HG03457 (cell line): ENCODE data around the gene CFAP299.
"Not testable (repeated sequence)": the region's sequence is repeated elsewhere in the genome, so short reads cannot be mapped to it uniquely, and the experiment has no call there.

Source experiments
- ATAC-seq: cut with Tn5 transposase; IDR thresholded peaks from one replicate; pipeline ENCODE4 v1.9.1; 2021; ENCODE audit warnings: moderate number of reproducible peaks; ENCODE audit not compliant: unreplicated experiment

The CFAP299 gene

DNA sequence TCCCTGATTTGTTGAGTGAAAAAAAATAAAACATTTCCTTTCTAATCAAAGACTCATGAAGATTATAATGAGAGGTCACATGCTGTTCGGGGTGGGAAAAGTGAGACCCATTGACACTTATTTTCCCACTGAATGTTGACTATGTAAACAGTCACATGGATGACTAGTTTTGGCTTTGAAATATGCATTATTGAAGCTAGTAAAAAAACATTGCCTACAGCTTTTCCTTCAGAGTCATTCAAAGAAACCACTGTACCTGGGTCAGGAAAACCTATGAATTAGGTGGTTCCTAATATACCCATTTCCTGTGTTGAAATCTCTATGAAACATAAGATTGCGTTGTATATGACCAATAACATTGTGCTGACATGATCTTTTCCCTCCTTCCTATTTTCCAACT lies 251.2 kb downstream of the CFAP299 start:
- ATAC-seq, result no peak

DNA sequence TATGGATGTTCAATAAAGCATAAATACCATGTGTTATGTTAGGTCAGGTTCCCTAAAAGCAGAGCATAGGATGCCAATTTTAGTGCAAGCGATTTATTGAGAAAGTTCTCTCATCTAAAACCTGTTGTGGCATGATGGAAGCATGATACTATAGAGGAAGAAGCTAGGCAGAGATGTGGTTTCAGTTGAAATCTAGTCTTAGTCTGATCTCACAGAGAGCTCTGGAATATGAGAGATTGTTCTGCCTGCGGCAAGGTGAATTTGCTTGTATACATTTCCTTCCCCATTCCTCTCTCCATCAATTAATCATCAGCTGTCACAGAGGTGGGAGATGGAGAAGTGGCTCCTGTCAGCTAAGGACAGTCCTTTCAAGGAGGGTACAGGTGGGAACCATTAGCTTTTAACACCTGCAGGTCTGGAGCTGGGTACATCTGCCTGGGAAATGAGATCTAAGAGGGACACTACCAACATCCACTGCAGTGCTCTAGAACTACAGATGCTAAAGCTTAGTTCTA lies 252.4 kb downstream of the CFAP299 start:
- no peak for ATAC-seq

DNA sequence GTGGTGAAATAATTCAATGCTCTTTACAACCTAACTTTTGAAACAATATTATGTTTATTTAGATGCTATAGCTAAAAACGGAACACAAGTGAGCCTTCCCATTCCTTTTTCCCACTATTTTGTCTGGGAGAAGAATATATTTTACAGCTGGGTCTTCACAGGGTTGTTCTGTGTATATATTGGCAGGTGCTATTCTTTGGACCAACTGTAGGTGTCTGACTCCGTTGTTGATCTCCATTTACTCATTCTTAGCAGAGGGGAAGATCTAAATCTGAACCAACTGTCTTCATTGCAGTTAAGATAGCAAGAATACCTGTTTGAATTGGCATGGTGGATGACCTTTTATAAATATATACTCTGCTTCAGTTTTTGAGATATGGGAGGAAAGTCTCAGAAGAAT lies 257.4 kb downstream of the CFAP299 start:
- no peak for ATAC-seq

DNA sequence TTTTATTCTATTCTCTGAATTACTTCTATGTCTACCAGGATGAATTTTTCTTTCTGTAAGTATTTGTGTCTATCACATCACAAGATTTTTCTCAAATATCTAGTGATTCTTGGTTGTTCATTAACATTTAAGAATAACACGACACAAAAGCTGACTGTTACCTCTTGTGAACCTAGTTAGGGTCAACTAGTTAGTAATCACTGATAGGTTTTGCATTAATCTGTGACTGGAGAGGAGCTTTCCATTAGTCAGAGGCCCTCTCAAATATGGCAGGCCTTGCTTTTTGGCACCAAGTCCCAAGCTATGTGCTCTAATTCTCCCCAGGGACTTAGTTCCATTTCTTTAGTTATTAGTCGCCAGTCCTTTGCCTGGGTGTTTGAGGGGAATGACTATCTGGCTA lies 259.2 kb downstream of the CFAP299 start:
- no peak for ATAC-seq

DNA sequence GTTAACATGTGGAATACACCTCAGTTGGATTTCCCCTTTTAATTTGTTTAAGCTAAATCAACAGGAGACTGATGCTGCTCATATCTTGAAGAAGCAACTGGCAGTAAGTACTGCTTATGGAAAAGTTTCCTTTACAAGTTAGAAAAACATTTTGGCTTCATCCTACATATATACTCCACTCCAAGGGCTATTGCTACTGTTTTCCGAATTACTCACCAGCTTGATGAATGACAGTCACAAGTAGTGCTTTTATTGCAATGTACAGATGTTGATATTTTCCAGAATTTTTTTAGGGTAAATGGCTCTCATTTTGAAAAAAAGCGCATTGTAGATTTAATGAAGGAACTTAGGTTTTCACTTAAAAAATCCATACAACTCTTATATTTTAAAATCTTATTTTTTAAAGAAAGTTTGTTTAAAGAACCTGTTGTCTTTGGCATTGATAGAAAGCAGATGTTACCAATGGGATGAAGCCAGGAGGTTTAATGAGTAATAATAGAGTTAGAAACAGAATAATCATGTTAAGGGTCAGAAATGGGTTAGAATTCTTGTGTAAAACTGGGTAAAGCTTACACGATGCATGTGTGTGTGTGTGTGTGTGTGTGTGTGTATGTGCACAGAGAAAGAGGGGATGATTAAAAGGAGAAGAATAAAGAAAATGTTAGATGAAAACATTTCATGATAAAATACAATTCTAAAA lies 272.9 kb downstream of the CFAP299 start:
- ATAC-seq, result no peak

DNA sequence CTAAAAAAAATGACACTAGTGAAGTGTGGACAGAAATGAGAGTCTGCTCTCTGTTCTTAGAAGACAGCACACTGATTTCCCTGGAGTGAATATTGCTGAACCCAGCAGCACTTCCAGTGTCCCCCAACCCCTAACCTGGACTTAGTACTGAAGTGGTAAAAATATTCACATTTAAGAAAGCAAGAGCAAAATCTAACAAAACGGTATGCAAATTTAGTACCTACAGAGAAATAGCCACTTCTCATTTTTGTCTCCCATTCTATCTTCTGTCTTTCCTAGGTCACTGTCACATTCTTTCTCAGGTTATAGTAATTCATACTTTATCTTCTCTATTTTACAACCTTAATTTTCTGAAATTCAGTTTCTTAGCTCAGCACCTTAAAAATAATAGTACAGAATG lies 274.7 kb downstream of the CFAP299 start:
- no peak for ATAC-seq

DNA sequence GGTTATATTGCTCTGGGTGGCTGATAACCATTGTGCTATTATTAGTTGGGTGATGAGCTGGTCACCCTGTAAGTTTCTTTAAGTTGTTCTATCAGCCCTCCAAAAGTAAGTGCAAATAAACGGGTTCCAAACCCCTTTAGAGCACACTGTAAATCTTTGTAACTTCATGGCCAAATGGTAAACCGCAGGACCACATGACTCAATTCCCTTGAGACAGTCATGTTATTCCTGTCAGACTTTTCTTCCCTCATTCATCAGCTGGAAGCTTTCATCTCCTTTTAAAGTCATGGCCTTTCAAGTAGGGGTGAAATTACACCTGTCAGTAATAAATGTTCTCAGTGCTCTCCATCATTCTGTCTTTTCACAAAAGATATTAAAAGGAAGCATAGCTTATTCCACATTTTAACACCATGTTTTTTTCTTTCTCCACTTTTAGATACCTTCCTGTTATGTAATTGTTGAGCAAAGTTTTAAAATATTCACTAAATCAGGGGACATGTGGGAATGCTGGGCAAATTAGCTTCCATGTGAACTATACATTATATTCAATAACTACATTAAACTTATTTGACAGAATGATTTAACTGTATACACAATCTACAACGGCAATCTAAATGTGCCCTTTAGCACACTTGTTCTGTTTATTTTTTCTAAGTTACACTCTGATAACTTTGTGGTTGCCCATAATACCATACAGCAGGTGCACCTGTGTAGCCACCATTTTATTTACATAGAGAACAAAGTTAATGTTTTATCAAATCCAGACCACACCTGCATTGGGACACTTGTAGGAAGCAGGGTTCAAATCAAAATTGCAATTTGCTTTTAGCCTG lies 275.5 kb downstream of the CFAP299 start:
- peak; percentile 87 for ATAC-seq

DNA sequence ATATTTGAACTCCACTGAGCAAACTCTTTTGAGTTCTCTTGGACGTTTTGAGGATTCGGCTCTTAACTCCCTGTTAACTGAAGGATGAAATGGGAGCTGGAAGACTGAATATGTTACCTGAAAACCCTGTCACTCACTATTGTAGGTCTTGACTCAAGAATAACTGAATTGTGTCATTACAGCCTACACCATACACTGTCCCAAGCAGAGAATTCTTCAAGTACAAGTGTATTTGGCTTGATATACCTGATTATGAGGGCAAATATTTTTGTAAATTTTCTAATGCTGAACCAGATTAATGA lies 276.1 kb downstream of the CFAP299 start:
- ATAC-seq, result peak; percentile 2

DNA sequence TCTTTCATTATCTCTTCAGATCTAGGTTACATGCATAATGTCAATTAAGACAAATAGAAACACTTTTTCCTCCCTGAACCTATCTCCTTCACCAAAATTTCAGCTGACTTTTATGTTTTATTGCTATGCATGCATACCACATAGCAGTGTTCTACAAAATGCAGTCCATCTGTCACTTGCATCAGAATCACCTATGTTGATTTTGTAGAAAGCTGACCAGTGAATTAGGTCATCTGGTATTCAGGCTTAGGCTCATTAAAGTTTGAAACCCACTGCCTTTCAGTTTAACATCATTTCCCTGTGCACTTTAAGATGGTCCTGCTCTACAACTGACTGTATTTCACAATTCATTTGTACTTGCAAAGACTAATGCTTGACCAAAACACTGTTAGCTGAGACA lies 277.9 kb downstream of the CFAP299 start:
- ATAC-seq, result no peak

DNA sequence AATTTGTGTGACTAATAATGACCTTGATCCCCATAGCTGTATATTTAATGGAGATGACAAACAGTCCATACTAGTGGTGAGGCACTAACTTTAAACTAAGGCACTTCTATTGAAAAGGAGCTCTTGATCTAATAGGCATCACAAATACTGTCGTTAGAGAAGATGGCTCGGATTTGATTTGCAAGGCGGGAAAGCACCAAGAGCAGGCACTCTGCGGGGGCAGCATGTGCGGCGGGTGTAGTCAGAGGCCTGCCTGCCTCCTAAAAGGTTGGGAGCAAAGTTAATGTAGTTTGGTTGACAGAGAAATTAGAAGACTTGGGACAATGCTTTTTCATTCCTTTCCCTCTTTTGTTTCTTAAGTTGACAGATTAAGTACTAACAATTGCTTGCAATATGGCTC lies 278.8 kb downstream of the CFAP299 start:
- ATAC-seq, result no peak

DNA sequence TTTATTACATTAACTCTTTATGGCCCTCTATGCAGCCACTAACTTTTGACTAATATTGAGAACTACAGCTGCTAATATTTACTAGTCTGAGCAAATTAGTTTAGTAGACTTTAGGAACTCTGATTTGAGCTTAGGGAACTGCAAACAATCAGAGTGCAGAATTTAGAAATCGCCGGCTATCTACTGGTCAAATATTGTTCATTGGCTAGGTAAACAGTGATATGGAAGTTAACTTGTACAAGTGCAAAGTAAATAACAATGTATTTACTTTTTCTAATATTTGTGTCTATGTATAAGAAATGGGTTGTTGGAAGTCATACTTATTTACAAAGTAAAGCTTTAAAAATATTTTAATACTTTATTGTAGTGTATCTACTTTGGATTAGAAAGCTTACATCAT lies 279.6 kb downstream of the CFAP299 start:
- ATAC-seq, result no peak

DNA sequence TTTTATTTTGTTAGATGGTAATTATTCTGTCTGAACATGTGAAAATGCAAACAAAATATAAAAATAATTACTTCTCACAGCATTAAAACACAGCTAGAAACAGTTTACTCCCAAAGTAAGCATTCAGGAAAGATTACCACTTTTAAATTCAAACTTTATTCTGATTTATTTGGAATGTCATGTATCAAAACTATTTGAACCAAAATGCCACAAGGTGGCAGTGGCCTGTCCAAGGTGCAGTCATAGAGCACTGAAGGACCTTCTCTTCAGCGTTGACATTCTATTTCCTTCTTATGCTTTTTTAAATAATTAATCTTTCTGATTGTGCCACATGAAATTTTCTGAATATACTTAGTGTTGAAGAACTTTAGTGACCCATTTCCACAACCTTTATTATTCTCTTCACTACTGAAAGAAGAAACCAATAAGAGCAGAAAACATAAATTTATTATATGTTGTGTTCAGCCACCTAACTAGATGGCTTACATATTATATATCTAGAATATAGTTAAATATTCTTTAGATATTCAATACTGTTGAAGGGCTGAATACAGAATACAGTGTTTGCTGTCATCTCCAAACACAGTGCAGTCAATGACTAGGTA lies 283.6 kb downstream of the CFAP299 start:
- no peak for ATAC-seq

DNA sequence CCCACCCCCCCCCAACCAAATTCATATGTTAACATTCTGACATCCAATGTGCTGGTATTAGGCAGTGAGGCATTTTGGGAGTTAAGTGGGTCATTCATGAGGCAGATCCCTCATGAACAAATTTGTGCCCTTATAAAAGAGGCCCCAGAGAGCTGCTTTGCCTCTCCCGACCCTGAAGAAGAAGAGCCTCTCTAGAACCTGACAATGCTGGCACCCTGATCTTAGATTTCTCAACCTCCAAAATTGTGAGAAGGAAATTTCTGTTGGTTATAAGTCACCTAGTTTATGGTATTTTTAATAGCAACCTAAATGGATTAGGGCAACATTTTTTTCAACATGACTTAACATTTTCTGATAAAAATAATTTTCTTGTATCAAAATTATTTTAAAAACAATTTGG lies 296.3 kb downstream of the CFAP299 start:
- ATAC-seq, result no peak

DNA sequence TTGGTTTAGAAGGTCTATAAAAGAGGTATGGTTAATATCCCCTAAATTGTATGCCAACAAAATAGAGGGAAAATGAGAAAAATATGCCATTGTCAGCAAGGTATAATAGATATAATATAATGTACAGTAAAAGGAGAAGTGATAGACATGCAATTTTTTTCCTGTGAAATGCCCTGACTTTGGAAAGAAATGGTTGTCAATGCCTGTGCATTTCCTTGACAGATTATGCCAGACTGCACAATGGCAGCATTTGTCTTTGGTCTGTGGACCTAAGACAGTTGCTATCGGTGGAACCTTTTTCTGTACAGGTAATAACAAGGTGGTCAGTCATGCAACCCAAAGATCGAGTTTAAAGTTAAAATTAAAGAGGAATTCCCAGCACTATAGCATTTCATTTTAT lies 301.7 kb downstream of the CFAP299 start:
- no peak for ATAC-seq

DNA sequence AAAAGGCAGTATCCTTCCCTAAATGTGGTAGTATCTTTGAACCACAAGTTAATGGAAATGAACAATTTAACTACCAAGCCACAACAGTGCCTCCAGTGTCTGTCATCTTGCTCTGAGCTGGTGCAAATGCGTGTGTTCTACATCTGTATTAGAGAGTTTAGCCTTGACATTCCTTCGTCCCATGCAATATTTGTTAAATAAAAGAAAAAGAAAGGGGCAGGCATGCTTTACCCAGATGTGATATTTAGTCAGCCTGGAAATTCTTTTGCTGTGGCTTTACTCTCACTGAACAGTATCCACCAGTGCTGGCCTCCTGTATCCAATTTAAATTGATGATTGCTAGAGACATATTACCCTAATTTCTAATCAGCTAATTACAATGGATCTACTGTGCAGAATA lies 310.5 kb downstream of the CFAP299 start:
- ATAC-seq, result no peak

DNA sequence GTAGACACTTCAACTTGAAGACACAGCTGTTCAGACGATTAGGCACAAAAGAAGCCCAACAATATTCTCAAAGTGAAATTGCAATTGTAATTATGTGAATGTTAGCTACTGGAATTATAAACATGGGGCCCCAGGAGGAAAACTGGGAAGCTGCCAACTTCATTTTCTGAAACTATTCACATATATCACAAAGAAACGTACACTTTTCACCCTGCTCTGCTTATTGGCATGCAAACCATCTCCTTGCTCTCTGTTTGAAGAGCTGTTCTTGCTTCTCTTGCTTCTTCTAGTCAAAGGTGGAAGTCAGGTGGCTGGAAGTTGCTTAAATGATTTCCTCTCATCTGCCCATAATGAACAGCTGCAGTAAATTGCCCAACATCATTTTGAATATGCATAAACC lies 320.1 kb downstream of the CFAP299 start:
- no peak for ATAC-seq

DNA sequence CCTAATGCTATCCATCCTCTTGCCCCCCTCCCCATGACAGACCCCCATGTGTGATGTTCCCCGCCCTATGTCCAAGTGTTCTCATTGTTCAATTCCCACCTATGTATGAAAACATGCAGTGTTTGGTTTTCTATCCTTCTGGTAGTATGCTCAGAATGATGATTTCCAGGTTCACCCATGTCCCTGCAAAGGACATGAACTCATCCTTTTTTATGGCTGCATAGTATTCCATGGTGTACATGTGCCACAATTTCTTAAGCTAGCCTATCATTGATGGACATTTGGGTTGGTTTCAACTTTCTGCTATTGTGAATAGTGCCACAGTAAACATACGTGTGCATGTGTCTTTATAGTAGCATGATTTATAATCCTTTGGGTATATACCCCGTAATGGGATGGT lies 334.6 kb downstream of the CFAP299 start:
- not testable (repeated sequence) for ATAC-seq

DNA sequence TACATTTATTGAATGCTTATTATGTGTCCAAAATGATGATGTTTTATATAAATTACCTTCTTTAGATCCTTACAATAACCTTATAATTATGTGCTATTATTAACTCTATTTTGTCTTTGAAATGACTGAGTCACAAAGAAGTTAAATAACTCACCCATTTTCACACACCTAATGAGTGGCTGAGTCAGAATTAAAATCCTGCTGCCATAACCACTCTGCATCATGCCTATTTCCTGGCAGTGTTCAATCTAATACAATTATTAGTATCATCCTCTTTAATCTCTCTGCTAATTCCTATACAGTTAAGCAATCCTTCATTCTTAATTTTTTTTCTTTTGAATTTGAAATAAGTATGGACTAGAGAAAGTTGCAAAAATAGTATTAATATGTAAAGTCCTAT lies 342.9 kb downstream of the CFAP299 start:
- no peak for ATAC-seq

DNA sequence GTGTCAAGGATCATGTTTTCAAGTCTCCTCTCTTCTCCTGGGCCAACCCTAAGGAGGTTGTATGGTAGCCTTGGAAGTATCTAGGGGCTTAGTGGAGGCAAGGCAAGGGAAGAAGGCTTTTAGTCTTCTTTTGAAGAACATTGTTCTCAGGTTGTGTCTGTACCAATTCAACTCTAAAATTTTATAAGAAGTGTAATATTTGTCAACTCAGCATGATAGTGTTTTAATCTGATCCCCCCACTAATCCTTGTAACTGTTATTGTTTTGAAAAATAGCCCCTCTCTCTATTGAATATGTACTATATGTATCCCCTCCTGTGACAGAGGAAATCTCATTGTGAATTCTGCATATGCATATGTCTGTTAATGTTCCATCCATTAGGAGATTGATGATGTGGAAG lies 345.4 kb downstream of the CFAP299 start:
- ATAC-seq, result no peak

DNA sequence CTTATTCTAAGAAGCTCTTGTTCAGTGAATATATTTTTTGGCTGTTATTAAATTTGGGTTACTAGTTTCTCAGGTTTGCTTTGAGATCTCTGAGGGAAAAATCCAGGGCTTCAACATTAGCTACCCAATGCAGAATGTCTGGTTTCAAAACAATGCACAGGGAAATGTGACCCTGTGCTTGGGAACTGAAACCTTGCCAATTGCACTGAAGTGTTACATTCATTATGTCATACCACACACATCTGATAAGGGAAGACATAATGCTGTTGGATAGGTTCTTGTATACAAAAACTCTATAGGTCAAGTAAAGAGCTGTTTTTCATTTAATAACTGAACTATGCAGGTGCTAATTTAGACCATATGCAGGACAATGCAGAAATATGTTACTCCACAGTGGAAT lies 349.7 kb downstream of the CFAP299 start:
- ATAC-seq, result no peak

DNA sequence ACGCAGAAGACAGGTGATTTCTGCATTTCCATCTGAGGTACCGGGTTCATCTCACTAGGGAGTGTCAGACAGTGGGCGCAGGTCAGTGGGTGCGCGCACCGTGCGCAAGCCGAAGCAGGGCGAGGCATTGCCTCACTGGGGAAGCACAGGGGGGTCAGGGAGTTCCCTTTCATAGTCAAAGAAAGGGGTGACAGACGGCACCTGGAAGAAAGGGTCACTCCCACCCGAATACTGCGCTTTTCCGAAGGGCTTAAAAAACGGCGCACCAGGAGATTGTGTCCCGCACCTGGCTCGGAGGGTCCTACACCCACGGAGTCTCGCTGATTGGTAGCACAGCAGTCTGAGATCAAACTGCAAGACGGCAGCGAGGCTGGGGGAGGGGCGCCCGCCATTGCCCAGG lies 352.2 kb downstream of the CFAP299 start:
- not testable (repeated sequence) for ATAC-seq

DNA sequence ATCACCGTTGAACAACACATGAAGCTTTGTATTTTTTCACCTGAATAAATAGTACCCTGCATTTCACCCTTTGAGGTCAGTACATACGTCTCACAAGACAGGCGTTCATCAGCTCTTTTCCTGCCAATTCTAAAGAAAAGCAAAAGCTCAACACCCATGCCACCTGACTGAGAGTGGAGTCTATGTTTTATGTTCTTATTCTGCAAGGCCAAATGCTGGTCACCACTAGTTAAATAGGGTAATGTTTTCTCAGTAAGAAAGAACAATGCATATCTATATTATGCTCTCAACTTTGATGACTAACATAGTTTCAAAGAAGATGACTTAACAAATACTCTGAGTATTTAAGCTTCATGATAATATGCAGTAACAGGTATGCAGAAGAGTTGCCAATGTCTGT lies 358.6 kb downstream of the CFAP299 start:
- ATAC-seq, result no peak
